GM21737 (cell line): Measurements from ENCODE around the gene HPS3.

ENCODE experiments used
- ATAC-seq: cut with Tn5 transposase; IDR thresholded peaks from one replicate; pipeline ENCODE4 v1.9.1; 2021; ENCODE audit warnings: mild to moderate bottlenecking, moderate library complexity; ENCODE audit not compliant: unreplicated experiment

The HPS3 gene

GRCh38 chr3:149120051-149120972 lies 9.1 kb upstream of the HPS3 start:
- peak; percentile 81 for ATAC-seq

DNA sequence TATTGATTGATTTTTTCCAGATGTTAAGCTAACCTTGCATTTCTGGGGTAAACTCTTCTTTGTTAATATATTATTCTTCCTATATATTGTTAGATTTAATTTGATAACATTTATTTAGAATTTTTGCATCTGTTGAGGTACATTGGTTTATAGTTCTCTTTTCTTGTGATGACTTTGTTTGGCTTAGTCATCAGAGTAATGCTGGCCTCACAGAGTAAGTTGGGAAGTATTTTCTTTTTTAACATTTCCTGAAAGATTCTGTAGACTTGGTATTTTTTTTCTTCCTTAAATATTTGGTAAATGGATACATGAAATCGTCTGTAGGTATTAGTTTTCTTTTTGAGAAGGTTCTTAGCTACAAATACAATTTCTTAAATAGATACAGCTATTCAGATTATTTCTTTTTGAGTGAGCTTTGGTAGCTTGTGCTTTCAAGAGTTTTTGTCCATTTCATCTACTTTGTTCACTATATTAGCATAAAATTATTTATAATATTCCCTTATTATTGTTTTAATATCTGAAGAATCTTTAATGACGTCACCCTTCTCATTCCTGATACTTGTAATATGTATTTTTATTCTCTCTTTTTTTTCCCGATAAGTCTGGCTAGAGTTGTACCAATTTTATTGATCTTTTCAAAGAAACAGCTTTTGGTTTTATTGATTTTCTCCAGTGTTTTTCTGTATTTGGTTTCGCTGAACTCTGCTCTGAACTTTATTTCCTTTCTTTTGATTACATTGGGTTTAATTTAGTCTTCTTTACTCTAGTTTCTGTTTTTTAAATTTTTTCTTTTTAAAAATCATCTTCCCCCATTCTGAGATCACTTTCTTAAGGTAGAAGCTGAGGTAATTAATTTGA lies 6.5 kb upstream of the HPS3 start:
- ATAC-seq: no peak

- ATAC-seq: no peak
These were observed 617 bp upstream of the HPS3 start for GRCh38 chr3:149128821-149129220.

- ATAC-seq: no peak
These were observed 2.2 kb downstream of the HPS3 start for GRCh38 chr3:149131589-149131988.

DNA sequence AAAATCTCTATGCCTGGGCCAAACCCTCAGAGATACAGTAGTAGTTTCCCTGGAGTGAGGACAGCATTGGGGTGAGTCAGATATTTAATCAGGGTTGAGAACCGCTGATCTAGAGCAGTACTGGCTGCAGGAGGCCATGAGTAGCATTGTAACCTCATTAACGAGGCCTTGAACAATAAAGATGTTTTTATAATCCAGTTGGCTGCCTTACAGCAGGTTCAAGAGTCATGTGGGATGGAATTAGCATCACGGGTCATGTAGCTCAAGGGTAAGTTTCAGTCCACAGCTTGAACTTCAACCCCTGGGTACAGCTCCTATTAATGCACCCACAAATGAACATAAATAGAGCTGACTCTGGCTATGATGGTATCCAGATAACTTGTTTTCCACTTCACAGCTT lies 5.1 kb downstream of the HPS3 start:
- ATAC-seq: no peak

DNA sequence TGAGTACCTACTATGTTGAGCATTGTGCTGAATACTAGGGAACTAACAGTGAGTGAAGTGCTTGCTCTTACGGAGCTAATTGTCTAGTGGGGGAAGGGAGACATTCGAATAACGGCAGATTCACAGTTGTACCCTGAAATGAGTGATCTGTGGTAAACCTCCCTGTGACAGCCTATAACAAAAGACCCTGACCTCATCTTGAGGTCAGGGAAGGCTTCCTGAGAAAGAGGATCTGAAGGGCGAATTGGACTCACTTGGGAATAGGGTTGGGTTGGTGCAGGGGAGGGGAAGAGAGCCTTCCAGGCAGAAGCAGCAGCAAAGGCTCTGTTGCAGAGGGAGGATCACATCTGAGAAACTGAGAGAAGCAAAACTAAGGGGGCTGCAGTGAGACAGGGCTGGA lies 13.2 kb downstream of the HPS3 start:
- no peak for ATAC-seq

- ATAC-seq: no peak
These were observed 15.9 kb downstream of the HPS3 start for GRCh38 chr3:149145356-149145755.

- peak; percentile 83 for ATAC-seq
These were observed 16.5 kb downstream of the HPS3 start for GRCh38 chr3:149145974-149146373.

DNA sequence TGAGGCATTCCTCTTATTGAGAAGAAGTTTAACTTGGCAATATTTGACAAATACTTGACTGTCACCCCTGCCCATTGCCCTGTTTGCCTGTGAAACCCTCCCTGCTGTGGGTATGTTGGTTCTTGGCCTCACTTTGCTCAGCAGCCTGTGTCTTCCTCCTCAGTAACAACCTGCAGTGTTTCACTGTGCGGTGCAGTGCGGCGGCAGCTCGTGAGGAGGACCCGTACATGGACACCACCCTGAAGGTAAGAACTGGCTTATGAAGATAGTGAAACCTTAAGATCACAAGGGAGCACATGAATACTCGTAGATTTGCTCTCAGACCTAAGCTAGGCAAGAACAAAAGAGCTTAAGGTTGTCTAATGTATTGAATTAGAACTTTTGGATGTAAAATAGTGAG lies 21.0 kb downstream of the HPS3 start:
- no peak for ATAC-seq

DNA sequence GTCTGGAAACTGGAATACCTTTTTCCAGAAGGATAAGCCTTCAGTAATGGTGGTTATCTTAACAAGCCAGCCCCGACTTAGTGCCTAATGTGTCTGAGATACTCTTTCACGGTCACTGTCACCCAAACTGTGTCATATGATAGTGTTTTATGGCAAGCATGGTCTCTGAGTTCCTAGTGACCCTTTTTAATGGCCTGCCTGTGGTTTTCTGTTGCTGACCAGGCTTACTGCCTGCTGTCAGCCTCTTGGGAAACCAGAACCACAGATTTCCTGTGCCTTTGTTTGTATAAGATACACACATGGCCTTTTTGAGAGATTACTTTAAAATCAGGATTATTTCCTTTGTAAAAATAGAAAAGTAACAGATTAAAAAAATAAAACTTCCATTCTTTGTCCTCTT lies 22.4 kb downstream of the HPS3 start:
- ATAC-seq: no peak

DNA sequence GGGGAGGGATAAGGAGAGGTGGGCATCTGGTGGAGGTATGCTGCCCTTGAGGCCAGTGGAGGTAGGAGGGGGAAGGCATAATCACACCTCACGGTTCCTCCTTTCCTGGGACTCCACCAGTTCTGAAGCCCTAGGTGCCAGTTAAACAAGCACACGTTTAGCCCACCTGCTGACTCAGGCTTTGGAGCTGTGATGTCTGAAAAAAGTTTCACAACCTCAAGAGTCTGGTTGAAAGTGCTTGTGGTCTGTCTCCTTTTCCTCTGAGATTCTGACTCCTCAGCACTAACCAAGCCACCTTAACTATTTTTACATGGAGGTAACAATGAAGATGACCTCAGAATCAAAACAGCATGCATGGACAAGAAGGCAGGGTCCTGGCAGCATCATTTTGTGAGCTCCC lies 23.0 kb downstream of the HPS3 start:
- peak; percentile 90 for ATAC-seq

DNA sequence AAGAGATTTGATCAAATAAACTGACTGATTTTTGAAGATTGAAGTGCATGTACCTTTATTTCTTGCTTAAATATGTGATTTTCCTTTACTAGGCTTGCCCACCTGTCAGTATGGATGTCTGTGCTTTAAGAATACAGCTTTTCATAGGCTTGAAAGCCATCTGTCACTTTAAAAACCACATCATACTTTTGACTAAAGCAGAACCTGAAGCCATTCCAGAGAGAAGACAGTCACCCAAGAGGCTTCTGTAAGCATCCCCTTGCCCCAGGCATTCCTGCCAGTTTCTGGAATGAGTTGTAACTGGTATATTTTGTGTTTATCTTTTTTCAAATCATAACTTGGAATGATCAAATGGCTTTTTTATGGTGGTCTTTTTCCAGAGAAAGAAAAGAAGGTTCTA lies 24.0 kb downstream of the HPS3 start:
- ATAC-seq: no peak

GRCh38 chr3:149160754-149161300 lies 31.4 kb downstream of the HPS3 start:
- ATAC-seq: no peak

DNA sequence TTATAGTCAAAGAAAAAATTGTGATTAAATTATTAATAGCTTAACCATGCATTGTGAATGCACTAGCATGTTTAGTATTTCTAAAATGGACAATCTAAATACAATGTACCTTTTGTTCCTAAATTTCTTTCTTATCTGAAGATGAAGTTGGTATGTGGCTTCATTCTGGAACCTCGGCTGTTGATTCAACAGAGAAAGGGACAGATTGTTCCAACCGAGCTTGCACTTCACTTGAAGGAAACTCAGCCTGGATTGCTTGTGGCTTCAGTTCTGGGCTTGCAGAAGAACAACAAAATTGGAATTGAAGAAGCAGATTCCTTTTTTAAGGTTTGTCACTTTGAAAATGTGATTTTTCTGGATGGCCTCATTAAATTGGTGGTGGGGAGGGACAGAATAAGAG lies 32.6 kb downstream of the HPS3 start:
- no peak for ATAC-seq

GRCh38 chr3:149163066-149163465 lies 33.6 kb downstream of the HPS3 start:
- no peak for ATAC-seq

DNA sequence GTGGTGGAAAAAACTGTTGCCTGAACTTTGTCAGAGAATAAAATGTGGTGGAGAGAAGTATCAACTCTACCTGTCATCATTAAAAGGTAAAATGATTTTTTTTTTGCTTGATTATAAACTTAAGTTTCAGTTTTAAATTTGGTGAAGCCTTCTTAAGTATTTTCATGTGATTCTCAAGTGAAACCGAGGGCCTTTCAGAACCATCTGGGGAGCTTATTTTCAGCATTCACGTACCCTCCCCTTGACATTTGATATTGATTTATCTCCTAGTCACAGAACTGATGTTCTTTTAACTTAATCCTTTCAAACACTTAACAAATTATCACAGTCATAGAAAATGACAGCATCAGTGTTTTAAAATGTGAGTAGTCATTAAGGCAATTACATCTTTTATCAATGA lies 38.5 kb downstream of the HPS3 start:
- ATAC-seq: no peak

GRCh38 chr3:149170672-149171071 lies 41.2 kb downstream of the HPS3 start:
- ATAC-seq: no peak

DNA sequence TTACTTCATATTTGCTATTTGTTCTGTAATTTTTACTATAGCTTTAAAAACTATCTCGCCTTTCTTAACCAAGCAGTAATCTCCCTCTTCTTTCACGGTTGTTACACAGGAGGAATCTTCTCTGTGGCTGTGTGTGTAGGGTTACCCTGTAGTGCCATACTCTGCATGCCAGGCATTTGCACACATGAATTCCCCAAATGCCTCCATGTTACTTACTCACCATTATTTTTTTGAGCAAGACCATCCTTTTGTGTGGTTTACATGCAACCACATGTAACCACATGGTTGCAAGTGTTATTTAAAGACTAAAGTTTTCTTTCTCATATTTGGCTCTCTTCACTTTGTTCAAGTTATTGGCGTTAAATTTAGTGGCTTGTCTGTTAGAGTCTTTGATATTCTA lies 45.5 kb downstream of the HPS3 start:
- no peak for ATAC-seq

GRCh38 chr3:149177122-149177521 lies 47.7 kb downstream of the HPS3 start:
- no peak for ATAC-seq

DNA sequence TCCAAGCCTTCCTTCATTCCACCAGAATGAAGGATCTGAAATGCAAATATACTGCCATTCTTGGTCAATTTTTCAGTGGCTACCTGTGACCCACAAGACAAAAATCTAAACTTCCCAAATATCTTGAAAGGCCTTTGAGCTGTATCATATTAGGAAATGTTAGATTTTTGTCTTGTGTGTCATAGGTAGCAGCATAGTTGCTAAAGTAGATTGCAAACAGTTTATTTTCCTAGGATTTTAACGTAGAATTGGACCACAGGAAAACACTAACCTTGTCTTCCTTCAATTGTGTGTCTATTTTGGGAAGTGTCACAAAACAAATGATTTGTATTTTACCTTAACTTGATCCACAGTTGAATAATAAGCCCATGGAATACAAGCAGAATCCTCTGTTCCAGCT lies 49.8 kb downstream of the HPS3 start:
- no peak for ATAC-seq

- no peak for ATAC-seq
These were observed 50.7 kb downstream of the HPS3 start for GRCh38 chr3:149180057-149180573.
